Naive B cell (primary cell): Measurements from ENCODE around the gene VWA8. TPM values are rescaled to one million over a fixed set of nuclear protein-coding genes. Genes with fewer than 3 reads are reported as not detected.
"Not testable (repeated sequence)": the region's sequence is repeated elsewhere in the genome, so short reads cannot be mapped to it uniquely, and the experiment has no call there.

Source experiments
- ATAC-seq, 2 donors: fragments of 150-1000 bp; cut with Tn5 transposase; 2 replicates each; pipeline ENCODE4 v1.10.0; 2021; ENCODE audit warnings: low read depth in 2 of 2, mild to moderate bottlenecking in 2 of 2, moderate library complexity in 2 of 2
- DNase-seq: peaks from one replicate; pipeline ENCODE4 v3.0.0; 2022
- H3K27ac Mint-ChIP-seq, 6 donors: one replicate each; pipeline ENCODE4 v1.8.0; 2020 to 2022; ENCODE audit warnings: mild to moderate bottlenecking in 6 of 6, mixed read lengths in 6 of 6, moderate library complexity in 5 of 6, inconsistent platforms in 2 of 6
- H3K27me3 Mint-ChIP-seq, 3 donors: one replicate each; pipeline ENCODE4 v1.8.0; 2021 to 2022; ENCODE audit warnings: mixed read lengths in 3 of 3, mild to moderate bottlenecking in 1 of 3
- H3K36me3 Mint-ChIP-seq, 2 donors: one replicate each; pipeline ENCODE4 v1.8.0; 2020 to 2022; ENCODE audit warnings: mixed read lengths in 2 of 2, inconsistent platforms in 1 of 2, mild to moderate bottlenecking in 1 of 2
- H3K4me1 Mint-ChIP-seq, 3 donors: one replicate each; pipeline ENCODE4 v1.8.0; 2020 to 2022; ENCODE audit warnings: mixed read lengths in 3 of 3, inconsistent platforms in 1 of 3, mild to moderate bottlenecking in 1 of 3, moderate library complexity in 1 of 3
- H3K4me3 Mint-ChIP-seq, 8 donors: one replicate each; pipeline ENCODE4 v1.8.0; 2020 to 2022; ENCODE audit warnings: mild to moderate bottlenecking in 8 of 8, mixed read lengths in 8 of 8, moderate library complexity in 8 of 8, inconsistent platforms in 2 of 8
- H3K9me3 Mint-ChIP-seq, 7 donors: one replicate each; pipeline ENCODE4 v1.8.0; 2020 to 2022; ENCODE audit warnings: mixed read lengths in 7 of 7, mild to moderate bottlenecking in 5 of 7, inconsistent platforms in 2 of 7, moderate library complexity in 1 of 7
- polyA plus RNA-seq, 6 donors: library from polyadenylated mRNA; unstranded; fragments of 300-500 nt; fragmentation: Illumina TruSeq; gene quantifications; one replicate each; pipeline ENCODE4 v1.2.3, GENCODE V29; 2021; ENCODE audit warnings: low read depth in 6 of 6

The VWA8 gene
- polyA plus RNA-seq, 6 donors from 2014 or later = 0.91 to 6.2 (median 3.5) TPM

GRCh38 chr13:41641429-41641828 lies 319.5 kb downstream of the VWA8 start:
- DNase-seq (no peak), ATAC-seq (no peak)
- Mint-ChIP-seq H3K4me3 (no peak overlapping the region), H3K27ac (no peak overlapping the region), H3K36me3 (peaks cover 18% of the 10 kb centered on the region in 2 donors), H3K9me3 (no peaks in the 10 kb centered on the region), H3K27me3 (peaks cover 0 to 26% (median 14%) of the 10 kb centered on the region in 3 donors), H3K4me1 (peaks cover 2 to 9% (median 4%) of the 10 kb centered on the region in 3 donors)

- DNase-seq = no peak
- Mint-ChIP-seq H3K27ac (no peak overlapping the region), H3K9me3 (no peaks in the 10 kb centered on the region), H3K4me3 (no peak overlapping the region), H3K36me3 (peaks cover 18% of the 10 kb centered on the region in 2 donors), H3K4me1 (peaks cover 2 to 9% (median 4%) of the 10 kb centered on the region in 3 donors), H3K27me3 (peaks cover 0 to 22% (median 14%) of the 10 kb centered on the region in 3 donors)
- ATAC-seq = no peak
Observed at GRCh38 chr13:41639955-41640780, 320.7 kb downstream of the VWA8 start.

GRCh38 chr13:41639237-41639904 lies 321.5 kb downstream of the VWA8 start:
- H3K27ac Mint-ChIP-seq = peak overlapping the region in 1 of 6 donors; percentile 42
- peaks cover 2 to 9% (median 4%) of the 10 kb centered on the region in 3 donors for H3K4me1 Mint-ChIP-seq
- H3K36me3 Mint-ChIP-seq = peaks cover 18% of the 10 kb centered on the region in 2 donors
- H3K27me3 Mint-ChIP-seq = peaks cover 0 to 22% (median 14%) of the 10 kb centered on the region in 3 donors
- ATAC-seq = no peak
- no peak overlapping the region for H3K4me3 Mint-ChIP-seq
- no peaks in the 10 kb centered on the region for H3K9me3 Mint-ChIP-seq
- DNase-seq = no peak

GRCh38 chr13:41637586-41637985 lies 323.3 kb downstream of the VWA8 start:
- peaks cover 0 to 22% (median 5%) of the 10 kb centered on the region in 3 donors for H3K27me3 Mint-ChIP-seq
- H3K36me3 Mint-ChIP-seq = peaks cover 18% of the 10 kb centered on the region in 2 donors
- H3K4me3 Mint-ChIP-seq = no peak overlapping the region
- peaks cover 0 to 4% (median 0%) of the 10 kb centered on the region in 3 donors for H3K4me1 Mint-ChIP-seq
- H3K27ac Mint-ChIP-seq = no peak overlapping the region
- ATAC-seq (no peak), DNase-seq (no peak)
- H3K9me3 Mint-ChIP-seq = no peaks in the 10 kb centered on the region

- H3K4me3 Mint-ChIP-seq, H3K9me3 Mint-ChIP-seq, DNase-seq, ATAC-seq, H3K4me1 Mint-ChIP-seq, H3K27ac Mint-ChIP-seq: not testable (repeated sequence)
- peaks cover 0 to 22% (median 5%) of the 10 kb centered on the region in 3 donors for H3K27me3 Mint-ChIP-seq
- peaks cover 18% of the 10 kb centered on the region in 2 donors for H3K36me3 Mint-ChIP-seq
Observed at GRCh38 chr13:41637032-41637431, 323.9 kb downstream of the VWA8 start.

- not testable (repeated sequence) for H3K4me1 Mint-ChIP-seq, H3K4me3 Mint-ChIP-seq, H3K27ac Mint-ChIP-seq, H3K9me3 Mint-ChIP-seq, ATAC-seq, DNase-seq
- Mint-ChIP-seq H3K36me3 (peaks cover 18% of the 10 kb centered on the region in 2 donors), H3K27me3 (peaks cover 0 to 21% (median 5%) of the 10 kb centered on the region in 3 donors)
Observed at GRCh38 chr13:41636590-41636989, 324.3 kb downstream of the VWA8 start.

- Mint-ChIP-seq H3K4me3 (no peak overlapping the region), H3K27ac (no peak overlapping the region), H3K4me1 (no peaks in the 10 kb centered on the region), H3K9me3 (no peaks in the 10 kb centered on the region), H3K27me3 (peaks cover 0 to 8% (median 0%) of the 10 kb centered on the region in 3 donors), H3K36me3 (peaks cover 12 to 15% of the 10 kb centered on the region in 2 donors)
- no peak for ATAC-seq
- no peak for DNase-seq
Observed at GRCh38 chr13:41634407-41634806, 326.5 kb downstream of the VWA8 start.

- Mint-ChIP-seq H3K9me3 (peaks cover 0 to 3% (median 0%) of the 10 kb centered on the region in 7 donors), H3K27me3 (peaks cover 0 to 7% (median 0%) of the 10 kb centered on the region in 3 donors), H3K4me3 (no peak overlapping the region), H3K27ac (peak overlapping the region in 1 of 6 donors; percentile 64), H3K36me3 (peaks cover 8 to 9% of the 10 kb centered on the region in 2 donors), H3K4me1 (no peaks in the 10 kb centered on the region)
- no peak for DNase-seq
- no peak for ATAC-seq
Observed at GRCh38 chr13:41633776-41634175, 327.1 kb downstream of the VWA8 start.

GRCh38 chr13:41631296-41631965 lies 329.5 kb downstream of the VWA8 start:
- Mint-ChIP-seq H3K4me1 (no peaks in the 10 kb centered on the region), H3K9me3 (peaks cover 0 to 4% (median 0%) of the 10 kb centered on the region in 7 donors), H3K4me3 (no peak overlapping the region), H3K36me3 (no peaks in the 10 kb centered on the region), H3K27me3 (no peaks in the 10 kb centered on the region), H3K27ac (no peak overlapping the region)
- ATAC-seq (no peak), DNase-seq (no peak)

GRCh38 chr13:41627425-41627824 lies 333.5 kb downstream of the VWA8 start:
- Mint-ChIP-seq H3K36me3 (peaks cover 0 to 6% of the 10 kb centered on the region in 2 donors), H3K9me3 (peaks cover 0 to 5% (median 0%) of the 10 kb centered on the region in 7 donors), H3K27ac (no peak overlapping the region), H3K27me3 (no peaks in the 10 kb centered on the region), H3K4me1 (peaks cover 0 to 8% (median 0%) of the 10 kb centered on the region in 3 donors), H3K4me3 (no peak overlapping the region)
- ATAC-seq (no peak), DNase-seq (no peak)

- DNase-seq = no peak
- ATAC-seq = no peak
- H3K4me1 Mint-ChIP-seq = peaks cover 0 to 8% (median 0%) of the 10 kb centered on the region in 3 donors
- H3K27ac Mint-ChIP-seq = no peak overlapping the region
- peaks cover 6 to 7% of the 10 kb centered on the region in 2 donors for H3K36me3 Mint-ChIP-seq
- no peaks in the 10 kb centered on the region for H3K27me3 Mint-ChIP-seq
- H3K9me3 Mint-ChIP-seq = peaks cover 0 to 10% (median 2%) of the 10 kb centered on the region in 7 donors
- H3K4me3 Mint-ChIP-seq = no peak overlapping the region
Observed at GRCh38 chr13:41624041-41624440, 336.9 kb downstream of the VWA8 start.

- H3K36me3 Mint-ChIP-seq = peaks cover 6 to 7% of the 10 kb centered on the region in 2 donors
- DNase-seq (peak; percentile 2), ATAC-seq (peak; percentile 45 to 52)
- no peak overlapping the region for H3K4me3 Mint-ChIP-seq
- H3K27ac Mint-ChIP-seq = peak overlapping the region in 1 of 6 donors; percentile 32
- peaks cover 0 to 8% (median 0%) of the 10 kb centered on the region in 3 donors for H3K4me1 Mint-ChIP-seq
- H3K9me3 Mint-ChIP-seq = peaks cover 0 to 13% (median 0%) of the 10 kb centered on the region in 7 donors
- no peaks in the 10 kb centered on the region for H3K27me3 Mint-ChIP-seq
Observed at GRCh38 chr13:41622432-41623429, 338.2 kb downstream of the VWA8 start.
